ENCODE data around the gene GON7.

GRCh38 chr14:93185349-93185720 is 21.5 kb downstream of the GON7 start:
- TF ChIP-seq GATA3 (IDR thresholded peaks at IDR 0.05; ENCODE audit: low read depth, low read length) (no peak), GATA2 (IDR thresholded peaks at IDR 0.05; ENCODE audit: low read depth, low read length) (no peak)
